Measurements from ENCODE around the gene MALSU1.

DNA sequence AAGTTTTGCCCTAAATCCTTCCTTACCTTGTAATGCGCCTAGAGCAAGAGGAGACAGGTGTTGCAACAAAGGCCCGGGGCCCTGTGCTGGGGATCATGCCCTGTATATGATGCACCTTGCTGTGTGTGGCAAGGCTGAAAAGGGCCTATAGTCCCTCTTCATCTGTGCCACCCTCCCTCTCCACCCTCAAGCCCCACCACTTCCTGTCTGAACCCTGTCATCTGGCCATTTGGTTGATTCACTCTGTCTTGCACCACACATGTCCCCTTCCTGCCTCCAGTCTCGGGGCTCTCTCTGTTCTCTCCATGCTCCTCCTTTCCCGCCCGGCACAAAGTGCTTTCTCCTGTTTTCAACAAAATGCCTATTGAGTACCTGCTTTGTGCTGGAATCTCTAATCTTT lies 11.5 kb upstream of the MALSU1 start:
- TF ChIP-seq, protein P1, sequence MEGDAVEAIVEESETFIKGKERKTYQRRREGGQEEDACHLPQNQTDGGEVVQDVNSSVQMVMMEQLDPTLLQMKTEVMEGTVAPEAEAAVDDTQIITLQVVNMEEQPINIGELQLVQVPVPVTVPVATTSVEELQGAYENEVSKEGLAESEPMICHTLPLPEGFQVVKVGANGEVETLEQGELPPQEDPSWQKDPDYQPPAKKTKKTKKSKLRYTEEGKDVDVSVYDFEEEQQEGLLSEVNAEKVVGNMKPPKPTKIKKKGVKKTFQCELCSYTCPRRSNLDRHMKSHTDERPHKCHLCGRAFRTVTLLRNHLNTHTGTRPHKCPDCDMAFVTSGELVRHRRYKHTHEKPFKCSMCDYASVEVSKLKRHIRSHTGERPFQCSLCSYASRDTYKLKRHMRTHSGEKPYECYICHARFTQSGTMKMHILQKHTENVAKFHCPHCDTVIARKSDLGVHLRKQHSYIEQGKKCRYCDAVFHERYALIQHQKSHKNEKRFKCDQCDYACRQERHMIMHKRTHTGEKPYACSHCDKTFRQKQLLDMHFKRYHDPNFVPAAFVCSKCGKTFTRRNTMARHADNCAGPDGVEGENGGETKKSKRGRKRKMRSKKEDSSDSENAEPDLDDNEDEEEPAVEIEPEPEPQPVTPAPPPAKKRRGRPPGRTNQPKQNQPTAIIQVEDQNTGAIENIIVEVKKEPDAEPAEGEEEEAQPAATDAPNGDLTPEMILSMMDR (IDR thresholded peaks at IDR 0.05) = no peak
- no peak for TF ChIP-seq POLR2A (IDR thresholded peaks at IDR 0.05)

All from gastroesophageal sphincter (tissue), 3 donors.